ENCODE results near the gene GALR2. TPM values are rescaled to one million over a fixed set of nuclear protein-coding genes. Genes with fewer than 3 reads are reported as not detected.

Gene GALR2
- total RNA-seq, 2 experiments from 2014 or later, result 0.59 to 1.0 TPM

DNA sequence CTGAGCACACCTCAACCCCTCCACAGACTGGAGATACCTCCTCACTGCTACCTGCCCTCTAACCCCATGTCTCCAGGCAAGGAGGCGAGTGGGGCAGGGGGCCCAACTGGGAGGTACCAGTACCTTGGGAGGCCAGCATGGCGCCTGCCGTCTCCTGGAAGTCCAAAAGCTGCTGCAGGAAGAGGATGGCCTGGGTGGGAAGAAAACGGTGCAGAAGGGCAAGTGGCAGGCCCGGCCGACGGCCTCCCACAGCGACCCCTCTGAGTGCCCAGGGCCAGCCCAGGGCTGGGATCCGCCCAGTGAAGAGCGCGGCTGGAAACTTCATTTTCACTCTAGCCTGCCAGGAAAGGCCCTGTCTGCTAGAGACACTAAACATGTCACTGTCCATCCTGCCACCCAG, 12.9 kb downstream of the GALR2 start:
- Histone ChIP-seq H3K4me3 (ENCODE audit: low read length) (no peak overlapping the region), H3K27me3 (ENCODE audit: control insufficient read depth in 1 of 2, insufficient read depth in 2 of 2, low read length in 2 of 2) (no peaks in the 10 kb centered on the region), H3K4me1 (ENCODE audit: insufficient read depth, low read length) (peaks cover 12% of the 10 kb centered on the region), H3K27ac (ENCODE audit: low read depth in 1 of 2, low read length in 2 of 2) (no peak overlapping the region), H3K9me3 (ENCODE audit: control insufficient read depth in 1 of 2, insufficient read depth in 1 of 2, low read length in 2 of 2) (no peaks in the 10 kb centered on the region), H3K36me3 (ENCODE audit: insufficient read depth, low read length) (peaks cover 98% of the 10 kb centered on the region)
- H3K36me3 Mint-ChIP-seq (ENCODE audit: low read depth), result peaks cover 78% of the 10 kb centered on the region
- ChIA-PET CTCF (no interaction called here), POLR2A (no interaction called here)
- DNase-seq, result no peak
- H3K9me3 Mint-ChIP-seq, result no peaks in the 10 kb centered on the region
- peaks cover 5% of the 10 kb centered on the region for H3K4me1 Mint-ChIP-seq (ENCODE audit: low read depth)
- intact Hi-C loops (cut with DNase I, micrococcal nuclease), result no loop called here
- H3K4me3 Mint-ChIP-seq, result no peak overlapping the region
- ATAC-seq (ENCODE audit: poor library complexity), result no peak
- TF ChIP-seq, protein P1, sequence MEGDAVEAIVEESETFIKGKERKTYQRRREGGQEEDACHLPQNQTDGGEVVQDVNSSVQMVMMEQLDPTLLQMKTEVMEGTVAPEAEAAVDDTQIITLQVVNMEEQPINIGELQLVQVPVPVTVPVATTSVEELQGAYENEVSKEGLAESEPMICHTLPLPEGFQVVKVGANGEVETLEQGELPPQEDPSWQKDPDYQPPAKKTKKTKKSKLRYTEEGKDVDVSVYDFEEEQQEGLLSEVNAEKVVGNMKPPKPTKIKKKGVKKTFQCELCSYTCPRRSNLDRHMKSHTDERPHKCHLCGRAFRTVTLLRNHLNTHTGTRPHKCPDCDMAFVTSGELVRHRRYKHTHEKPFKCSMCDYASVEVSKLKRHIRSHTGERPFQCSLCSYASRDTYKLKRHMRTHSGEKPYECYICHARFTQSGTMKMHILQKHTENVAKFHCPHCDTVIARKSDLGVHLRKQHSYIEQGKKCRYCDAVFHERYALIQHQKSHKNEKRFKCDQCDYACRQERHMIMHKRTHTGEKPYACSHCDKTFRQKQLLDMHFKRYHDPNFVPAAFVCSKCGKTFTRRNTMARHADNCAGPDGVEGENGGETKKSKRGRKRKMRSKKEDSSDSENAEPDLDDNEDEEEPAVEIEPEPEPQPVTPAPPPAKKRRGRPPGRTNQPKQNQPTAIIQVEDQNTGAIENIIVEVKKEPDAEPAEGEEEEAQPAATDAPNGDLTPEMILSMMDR (IDR thresholded peaks at IDR 0.05), result no peak
- H3K27me3 Mint-ChIP-seq, result no peaks in the 10 kb centered on the region
- no peak overlapping the region for H3K27ac Mint-ChIP-seq

DNA sequence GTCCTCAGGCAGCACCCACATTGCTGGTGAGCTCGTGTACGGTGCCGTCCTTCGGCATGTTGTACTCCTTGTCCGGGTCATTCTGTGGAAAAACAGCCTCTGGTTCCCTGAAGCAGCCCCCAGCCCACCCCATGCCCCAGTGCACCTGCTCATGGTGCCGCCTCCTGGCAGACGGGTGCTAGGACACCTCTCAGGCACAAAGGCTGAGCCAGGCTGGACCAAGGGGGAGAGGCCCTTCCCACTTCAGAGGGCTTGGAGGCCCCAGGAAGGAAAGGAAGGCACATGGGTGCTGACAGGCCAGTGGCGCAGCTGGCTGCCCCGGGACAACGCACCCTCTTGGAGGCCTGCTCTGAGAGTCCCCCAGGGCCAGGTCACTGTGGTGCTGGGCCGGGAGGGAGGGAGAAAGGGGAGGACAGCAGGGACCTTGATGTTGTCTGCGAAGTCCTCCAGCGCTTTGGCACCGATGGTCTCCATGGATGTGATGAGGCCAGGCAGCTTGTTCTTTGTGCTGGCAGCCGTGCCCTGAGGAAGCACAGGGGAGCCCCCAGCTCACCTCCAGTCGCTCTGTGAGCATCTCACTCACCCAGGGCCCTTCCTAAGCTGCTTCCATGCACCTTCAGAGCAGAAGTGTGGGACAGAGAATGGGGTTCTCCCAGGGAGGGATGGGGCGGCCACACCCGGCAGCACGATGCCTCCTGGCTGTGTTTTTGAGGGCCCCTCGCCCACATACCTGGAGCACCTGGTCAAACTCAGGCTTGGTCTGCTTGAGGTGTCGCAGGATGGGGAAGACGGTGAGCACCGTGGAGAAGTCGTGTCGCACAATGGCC, 13.7 kb downstream of the GALR2 start:
- TF ChIP-seq, protein P1 (IDR thresholded peaks at IDR 0.05), result no peak
- ATAC-seq (ENCODE audit: poor library complexity) (no peak), DNase-seq (peak in 1 of 14 experiments; percentile 14)
- Histone ChIP-seq H3K27me3 (ENCODE audit: control insufficient read depth in 1 of 2, insufficient read depth in 2 of 2, low read length in 2 of 2) (no peaks in the 10 kb centered on the region), H3K4me3 (ENCODE audit: low read length) (no peak overlapping the region), H3K27ac (ENCODE audit: low read depth in 1 of 2, low read length in 2 of 2) (no peak overlapping the region), H3K36me3 (ENCODE audit: insufficient read depth, low read length) (peaks cover 98% of the 10 kb centered on the region), H3K9me3 (ENCODE audit: control insufficient read depth in 1 of 2, insufficient read depth in 1 of 2, low read length in 2 of 2) (no peaks in the 10 kb centered on the region), H3K4me1 (ENCODE audit: insufficient read depth, low read length) (peaks cover 12% of the 10 kb centered on the region)
- ChIA-PET POLR2A (no interaction called here), CTCF (no interaction called here)
- intact Hi-C loops (cut with DNase I, micrococcal nuclease), result no loop called here
- Mint-ChIP-seq H3K27ac (no peak overlapping the region), H3K4me3 (no peak overlapping the region), H3K9me3 (no peaks in the 10 kb centered on the region), H3K27me3 (no peaks in the 10 kb centered on the region), H3K4me1 (ENCODE audit: low read depth) (peaks cover 5% of the 10 kb centered on the region), H3K36me3 (ENCODE audit: low read depth) (peaks cover 85% of the 10 kb centered on the region)

DNA sequence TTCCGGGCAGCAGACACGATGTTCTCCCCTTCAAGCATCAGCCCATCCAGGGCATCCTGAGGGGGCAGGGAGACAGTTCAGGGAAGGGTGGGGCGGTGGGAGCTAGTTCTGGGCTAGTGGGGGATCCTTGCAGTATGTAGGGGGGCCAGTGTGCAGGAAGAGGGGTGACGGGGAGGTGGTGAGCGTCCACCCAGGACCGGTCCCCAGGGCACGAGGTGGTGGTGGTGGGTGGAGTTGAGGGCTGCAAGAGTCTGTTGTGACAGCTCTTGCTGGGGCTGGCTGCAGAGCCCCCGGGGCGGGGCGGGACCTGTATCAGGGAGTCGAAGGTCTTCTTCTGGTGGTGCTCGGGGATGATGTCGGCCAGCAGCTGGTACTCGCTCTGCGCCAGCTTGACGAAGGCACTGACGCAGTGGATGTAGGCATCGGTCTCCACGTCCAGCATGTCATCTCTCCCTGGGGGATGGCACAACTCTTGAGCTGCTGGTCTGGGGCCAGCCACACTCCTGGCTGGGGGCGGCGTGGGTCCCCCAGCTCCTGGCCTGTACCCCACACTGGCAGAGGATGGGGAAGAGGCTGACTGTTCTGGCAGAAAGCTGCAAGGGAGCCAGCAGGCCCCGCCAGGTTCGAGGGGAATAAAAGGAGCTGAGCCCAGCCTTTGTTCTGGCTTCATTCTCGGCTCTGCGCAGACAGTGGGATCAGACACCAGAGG, 14.4 kb downstream of the GALR2 start:
- no peaks in the 10 kb centered on the region for H3K9me3 ChIP-seq (ENCODE audit: control insufficient read depth in 1 of 2, insufficient read depth in 1 of 2, low read length in 2 of 2)
- TF ChIP-seq, protein P1 (IDR thresholded peaks at IDR 0.05), result no peak
- Mint-ChIP-seq H3K27ac (no peak overlapping the region), H3K9me3 (no peaks in the 10 kb centered on the region), H3K36me3 (ENCODE audit: low read depth) (peaks cover 92% of the 10 kb centered on the region), H3K27me3 (no peaks in the 10 kb centered on the region), H3K4me3 (no peak overlapping the region), H3K4me1 (ENCODE audit: low read depth) (peaks cover 5% of the 10 kb centered on the region)
- no peak overlapping the region for H3K27ac ChIP-seq (ENCODE audit: low read depth in 1 of 2, low read length in 2 of 2)
- H3K4me1 ChIP-seq (ENCODE audit: insufficient read depth, low read length), result peaks cover 12% of the 10 kb centered on the region
- DNase-seq (peak in 1 of 14 experiments; percentile 16), ATAC-seq (ENCODE audit: poor library complexity) (no peak)
- H3K27me3 ChIP-seq (ENCODE audit: control insufficient read depth in 1 of 2, insufficient read depth in 2 of 2, low read length in 2 of 2), result no peaks in the 10 kb centered on the region
- POLR2A ChIA-PET, result interaction anchor here (0.9 kb wide), 1 partner anchor 12 kb away, joined by 3 read pairs; no protein-coding TSS in a partner anchor
- CTCF ChIA-PET, result no interaction called here
- intact Hi-C loops (cut with DNase I, micrococcal nuclease), result no loop called here
- no peak overlapping the region for H3K4me3 ChIP-seq (ENCODE audit: low read length)
- peaks cover 98% of the 10 kb centered on the region for H3K36me3 ChIP-seq (ENCODE audit: insufficient read depth, low read length)

All from CD4-positive, alpha-beta T cell (primary cell).